Liver (tissue), 3 donors: ENCODE data around the gene ATP10D.

ENCODE experiments used
- ATF3 ChIP-seq: IDR thresholded peaks from 2 replicates; pipeline ENCODE4 v1.6.1; 2016; ENCODE audit warnings: antibody characterized with exemption
- CTCF ChIP-seq: fragments of 150-350 bp; IDR thresholded peaks from 2 replicates; pipeline ENCODE4 v1.5.1; 2017; ENCODE audit warnings: improper control_type of control experiment, low read depth, low read length; ENCODE audit not compliant: missing input control
- EGR1 ChIP-seq, 2 donors: IDR thresholded peaks; 2 replicates each; pipeline ENCODE4 v1.6.1; 2016 to 2018; ENCODE audit warnings: antibody characterized with exemption in 2 of 2, low read depth in 2 of 2
- FOXA1 ChIP-seq: IDR thresholded peaks from 2 replicates; pipeline ENCODE4 v1.6.1; 2016; ENCODE audit warnings: antibody characterized with exemption
- HNF4G ChIP-seq: IDR thresholded peaks from 2 replicates; pipeline ENCODE4 v1.6.1; 2016; ENCODE audit warnings: antibody characterized with exemption
- JUND ChIP-seq, 2 donors: IDR thresholded peaks; 2 replicates each; pipeline ENCODE4 v1.6.1; 2016; ENCODE audit warnings: antibody characterized with exemption in 2 of 2
- MAX ChIP-seq: IDR thresholded peaks from 2 replicates; pipeline ENCODE4 v1.6.1; 2016; ENCODE audit warnings: antibody characterized with exemption
- NR2F2 ChIP-seq: IDR thresholded peaks from 2 replicates; pipeline ENCODE4 v1.6.1; 2016; ENCODE audit warnings: antibody characterized with exemption
- RAD21 ChIP-seq, 2 donors: IDR thresholded peaks; 2 replicates each; pipeline ENCODE4 v1.6.1; 2016; ENCODE audit warnings: antibody characterized with exemption in 2 of 2, mild to moderate bottlenecking in 2 of 2
- REST ChIP-seq: IDR thresholded peaks from 2 replicates; pipeline ENCODE4 v1.6.1; 2016; ENCODE audit warnings: antibody characterized with exemption, mild to moderate bottlenecking
- SP1 ChIP-seq: IDR thresholded peaks from 2 replicates; pipeline ENCODE4 v1.6.1; 2018; ENCODE audit warnings: antibody characterized with exemption, mild to moderate bottlenecking
- TAF1 ChIP-seq: conservative IDR thresholded peaks from 2 replicates; pipeline ENCODE4 v1.6.1; 2016; ENCODE audit warnings: antibody characterized with exemption, mild to moderate bottlenecking
- YY1 ChIP-seq: IDR thresholded peaks from 2 replicates; pipeline ENCODE4 v1.6.1; 2016; ENCODE audit warnings: antibody characterized with exemption, mild to moderate bottlenecking
- ZBTB33 ChIP-seq: IDR thresholded peaks from 2 replicates; pipeline ENCODE4 v1.6.1; 2016; ENCODE audit warnings: antibody characterized with exemption
- donor health status: healthy.
- donor health status: healthy.

GRCh38 chr4:47567511-47567910 lies 82.4 kb downstream of the ATP10D start:
- TF ChIP-seq CTCF = no peak
- TF ChIP-seq RAD21 (IDR thresholded peaks at IDR 0.05) = no peak
- TF ChIP-seq REST = no peak
- no peak for TF ChIP-seq FOXA1
- TF ChIP-seq ZBTB33 = no peak
- no peak for TF ChIP-seq SP1
- no peak for TF ChIP-seq EGR1 (IDR thresholded peaks at IDR 0.05; ENCODE audit: low read depth in 2 of 2)
- no peak for TF ChIP-seq JUND (IDR thresholded peaks at IDR 0.05)
- TF ChIP-seq TAF1 = no peak
- no peak for TF ChIP-seq MAX
- no peak for TF ChIP-seq YY1
- TF ChIP-seq HNF4G = no peak
- no peak for TF ChIP-seq ATF3
- TF ChIP-seq NR2F2 = no peak
